OCI-LY1 (cell line): Measurements from ENCODE around the gene OR2T6.

Experiments
- CTCF ChIP-seq: fragments of 200-600 bp; sonication (generic), shearing (Covaris generic); IDR thresholded peaks from 2 replicates; pipeline ENCODE4 v1.5.1; 2017; ENCODE audit warnings: mild to moderate bottlenecking, antibody characterized with exemption, low read length, moderate library complexity, mixed read lengths
- EZH2 ChIP-seq: fragments of 200-600 bp; sonication (generic), shearing (Covaris generic); IDR thresholded peaks from 2 replicates; pipeline ENCODE4 v1.8.0; 2017; ENCODE audit warnings: borderline replicate concordance, mixed run types, mild to moderate bottlenecking, antibody characterized with exemption, low read length, moderate library complexity, mixed read lengths

GRCh38 chr1:248361121-248361715 is 14.3 kb upstream of the OR2T6 start, which contains the start of gene OR2T4:
- TF ChIP-seq CTCF = no peak
- no peak for TF ChIP-seq EZH2
